GM12891 (cell line): ENCODE results near the gene PPP5C.

Experiments used
- POLR2A ChIP-seq: IDR thresholded peaks from 2 replicates; pipeline ENCODE4 v1.6.1; 2011; ENCODE audit warnings: low read depth, low read length, control low read depth
- POLR2AphosphoS5 ChIP-seq: IDR thresholded peaks from 2 replicates; pipeline ENCODE4 v1.6.1; 2011; ENCODE audit warnings: low read depth, low read length, control low read depth
- TAF1 ChIP-seq: IDR thresholded peaks from 2 replicates; pipeline ENCODE4 v1.6.1; 2011; ENCODE audit warnings: low read depth, low read length, control low read depth

DNA sequence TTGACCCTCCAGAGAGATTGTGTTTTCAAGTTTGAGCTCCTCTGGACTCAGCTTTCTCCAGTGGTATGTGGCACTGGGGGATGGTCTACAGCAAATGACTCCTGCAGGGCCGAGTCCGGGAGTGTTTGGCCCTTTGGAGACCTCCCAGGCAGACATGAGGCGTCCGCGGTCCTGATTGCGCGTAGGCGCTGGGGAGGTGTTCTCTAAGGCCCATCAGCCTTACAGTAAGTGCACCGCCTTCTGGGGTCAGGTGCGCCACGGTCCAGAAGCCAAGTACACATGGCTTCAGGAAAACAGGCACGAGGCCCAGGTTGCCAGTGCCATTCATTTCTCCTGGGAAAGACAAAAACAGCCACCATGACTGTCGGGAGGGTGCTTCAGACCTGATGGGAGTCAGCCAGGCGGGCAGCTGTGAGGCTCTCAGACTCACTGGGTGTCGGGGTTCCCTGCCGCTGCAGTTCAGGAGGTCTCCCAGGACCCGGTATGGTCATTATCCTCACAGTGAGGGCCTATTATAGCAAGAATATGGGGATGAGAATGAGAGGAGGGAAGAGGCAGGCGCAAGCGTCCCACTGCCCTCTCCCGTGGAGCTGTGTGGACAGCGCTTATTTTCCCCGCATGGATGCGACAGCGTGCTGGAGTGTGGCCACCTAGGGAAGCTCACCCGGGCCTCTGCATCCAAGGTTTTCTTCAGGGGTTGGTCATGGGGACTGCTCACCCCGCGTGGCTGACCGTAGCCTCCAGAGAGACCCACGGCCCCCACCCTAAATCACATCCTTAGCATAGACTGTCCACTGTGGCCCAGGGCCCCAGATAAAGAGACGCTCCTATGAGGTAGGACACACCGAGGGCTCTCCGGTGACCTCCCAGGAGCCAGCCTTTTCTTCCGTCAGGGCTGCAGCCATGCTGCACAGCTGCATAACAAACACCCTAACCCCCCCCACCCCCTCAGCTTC lies 44.7 kb downstream of the PPP5C start:
- no peak for TF ChIP-seq POLR2A
- no peak for TF ChIP-seq TAF1
- TF ChIP-seq POLR2AphosphoS5, result no peak
